ENCODE data around the gene EMSY.
A peak's percentile ranks its signal among the peaks of the same experiment; 100 is the strongest.

EMSY gene

GRCh38 chr11:76523786-76524436, 79.1 kb downstream of the EMSY start:
- DNase-seq, result no peak

GRCh38 chr11:76524461-76524860, 79.6 kb downstream of the EMSY start:
- DNase-seq, result no peak

- peak; percentile 93 for DNase-seq
Measured at GRCh38 chr11:76524919-76525318, 80.1 kb downstream of the EMSY start.

- DNase-seq, result no peak
Measured at GRCh38 chr11:76526878-76527277, 82.1 kb downstream of the EMSY start.

GRCh38 chr11:76542436-76542835, 97.6 kb downstream of the EMSY start:
- no peak for DNase-seq

- no peak for DNase-seq
Measured at GRCh38 chr11:76543006-76543703, 98.3 kb downstream of the EMSY start.

- DNase-seq, result no peak
Measured at GRCh38 chr11:76550781-76551180, 106.0 kb downstream of the EMSY start.

- no peak for DNase-seq
Measured at GRCh38 chr11:76551400-76551799, 106.6 kb downstream of the EMSY start.

- DNase-seq, result no peak
Measured at GRCh38 chr11:76552987-76553386, 108.2 kb downstream of the EMSY start.

GRCh38 chr11:76553554-76554476, 109.0 kb downstream of the EMSY start:
- no peak for DNase-seq

- DNase-seq, result no peak
Measured at GRCh38 chr11:76554767-76555166, 109.9 kb downstream of the EMSY start.

GRCh38 chr11:76557466-76557865, 112.6 kb downstream of the EMSY start:
- DNase-seq, result no peak

GRCh38 chr11:76558473-76558872, 113.7 kb downstream of the EMSY start:
- no peak for DNase-seq

- DNase-seq, result no peak
Measured at GRCh38 chr11:76558891-76559290, 114.1 kb downstream of the EMSY start.

GRCh38 chr11:76559346-76559745, 114.5 kb downstream of the EMSY start:
- DNase-seq, result no peak

GRCh38 chr11:76560219-76560618, 115.4 kb downstream of the EMSY start:
- DNase-seq, result no peak

- no peak for DNase-seq
Measured at GRCh38 chr11:76561245-76561644, 116.4 kb downstream of the EMSY start.

- DNase-seq, result no peak
Measured at GRCh38 chr11:76562541-76562940, 117.7 kb downstream of the EMSY start.

- DNase-seq, result no peak
Measured at GRCh38 chr11:76564364-76564763, 119.5 kb downstream of the EMSY start.

- no peak for DNase-seq
Measured at GRCh38 chr11:76566811-76567210, 122.0 kb downstream of the EMSY start.

- DNase-seq, result no peak
Measured at GRCh38 chr11:76567261-76567660, 122.4 kb downstream of the EMSY start.

- DNase-seq, result no peak
Measured at GRCh38 chr11:76568139-76568538, 123.3 kb downstream of the EMSY start.

- DNase-seq, result no peak
Measured at GRCh38 chr11:76568621-76569020, 123.8 kb downstream of the EMSY start.

All from COR-L47 (cell line).